Upper lobe of left lung (tissue), 6 donors: Measurements from ENCODE around the gene IFITM10. TPM values are rescaled to one million over a fixed set of nuclear protein-coding genes. Genes with fewer than 3 reads are reported as not detected.

Experiments used
- ATAC-seq, 2 donors: fragments of 200-7000 bp; cut with Tn5 transposase; one replicate each; pipeline ENCODE4 v1.9.1; 2022; ENCODE audit warnings: mild to moderate bottlenecking in 2 of 2, moderate library complexity in 2 of 2; ENCODE audit not compliant: low FRiP score in 2 of 2
- DNase-seq, 2 donors: peaks; one replicate each; pipeline ENCODE4 v3.0.0-alpha.2; 2019 to 2020
- H3K27ac ChIP-seq, 4 donors: fragments of 200-600 bp; sonication (generic); one replicate each; pipeline ENCODE4 v1.5.1; 2016 to 2019
- H3K27me3 ChIP-seq, 4 donors: fragments of 200-600 bp; sonication (generic); one replicate each; pipeline ENCODE4 v1.5.1; 2017 to 2019
- H3K36me3 ChIP-seq, 4 donors: fragments of 200-600 bp; sonication (generic); one replicate each; pipeline ENCODE4 v1.5.1; 2016 to 2019
- H3K4me1 ChIP-seq, 4 donors: fragments of 200-600 bp; sonication (generic); one replicate each; pipeline ENCODE4 v1.5.1; 2018 to 2019
- H3K4me3 ChIP-seq, 4 donors: fragments of 200-600 bp; sonication (generic); one replicate each; pipeline ENCODE4 v1.5.1; 2017 to 2019; ENCODE audit warnings: mild to moderate bottlenecking in 2 of 4, moderate library complexity in 1 of 4
- H3K9me3 ChIP-seq, 4 donors: fragments of 200-600 bp; sonication (generic); one replicate each; pipeline ENCODE4 v1.5.1; 2018 to 2019
- CTCF ChIP-seq, 6 experiments: fragments of 450-650 bp in 4 of 6; fragments of 200-600 bp in 2 of 6; sonication (generic) in 2 of 6; IDR thresholded peaks; one replicate each; pipeline ENCODE4 v1.5.1; 2016 to 2019; ENCODE audit warnings: antibody characterized with exemption in 6 of 6
- EP300 ChIP-seq, 4 donors: sonication (generic); formaldehyde crosslinking; IDR thresholded peaks; one replicate each; pipeline ENCODE4 v1.5.1; 2017; ENCODE audit warnings: antibody characterized with exemption in 4 of 4, control low read depth in 2 of 4
- POLR2A ChIP-seq, 4 donors: fragments of 450-650 bp; IDR thresholded peaks; one replicate each; pipeline ENCODE4 v1.5.1; 2016 to 2017; ENCODE audit warnings: antibody characterized with exemption in 4 of 4, mild to moderate bottlenecking in 2 of 4
- POLR2AphosphoS5 ChIP-seq, 2 donors: sonication (generic); formaldehyde crosslinking; IDR thresholded peaks; one replicate each; pipeline ENCODE4 v1.5.1; 2017; ENCODE audit warnings: antibody characterized with exemption in 2 of 2
- WGBS, 2 donors: methylation state at CpG; one replicate each; pipeline ENCODE4 v1.1.5; 2017 to 2018; 5-methylcytosine and 5-hydroxymethylcytosine counted together
- total RNA-seq, 6 donors: library from RNA; depleted of rRNA in 4 of 6; stranded (reverse); fragments of >200 nt in 4 of 6; gene quantifications; one replicate each; pipeline versions ENCODE4 v1.1.0 to v1.2.1, GENCODE V29; 2016 to 2021
- donor health status: DM: no; HTN: no; CAD: no; lungs with moderate emphysema.
- donor health status: DM: no; HTN: yes; CAD: no; lungs with severe emphysema.

Gene IFITM10
- total RNA-seq, 6 donors from 2014 or later, result 8.7 to 28.3 (median 14.2) TPM

- peak; percentile 11 to 48 for DNase-seq
- 84 to 85% methylated on average over 7 to 19 of the region's 19 CpGs for WGBS, 2 donors
- H3K27ac ChIP-seq, result no peak overlapping the region
- TF ChIP-seq POLR2AphosphoS5 (IDR thresholded peaks at IDR 0.05) (no peak), CTCF (IDR thresholded peaks at IDR 0.05) (no peak), EP300 (IDR thresholded peaks at IDR 0.05) (no peak), POLR2A (IDR thresholded peaks at IDR 0.05) (no peak)
- no peaks in the 10 kb centered on the region for H3K27me3 ChIP-seq
- H3K9me3 ChIP-seq, result no peaks in the 10 kb centered on the region
- H3K36me3 ChIP-seq, result no peaks in the 10 kb centered on the region
- H3K4me3 ChIP-seq, result no peak overlapping the region
- peaks cover 17 to 25% (median 21%) of the 10 kb centered on the region in 4 donors for H3K4me1 ChIP-seq
- ATAC-seq, result no peak
Measured at GRCh38 chr11:1767399-1768140, 17.2 kb upstream of the IFITM10 start.

- no peak overlapping the region for H3K4me3 ChIP-seq
- no peak overlapping the region for H3K27ac ChIP-seq
- no peaks in the 10 kb centered on the region for H3K9me3 ChIP-seq
- H3K4me1 ChIP-seq, result peaks cover 17 to 25% (median 21%) of the 10 kb centered on the region in 4 donors
- DNase-seq (peak; percentile 19 to 64), ATAC-seq (no peak)
- H3K27me3 ChIP-seq, result no peaks in the 10 kb centered on the region
- 89 to 95% methylated on average over 17 to 20 of the region's 22 CpGs for WGBS, 2 donors
- H3K36me3 ChIP-seq, result no peaks in the 10 kb centered on the region
- TF ChIP-seq CTCF (IDR thresholded peaks at IDR 0.05) (no peak), EP300 (IDR thresholded peaks at IDR 0.05) (no peak), POLR2AphosphoS5 (IDR thresholded peaks at IDR 0.05) (no peak), POLR2A (IDR thresholded peaks at IDR 0.05) (no peak)
Measured at GRCh38 chr11:1766719-1767398, 16.5 kb upstream of the IFITM10 start.

GRCh38 chr11:1765871-1766718, 15.7 kb upstream of the IFITM10 start:
- Histone ChIP-seq H3K27me3 (no peaks in the 10 kb centered on the region), H3K9me3 (no peaks in the 10 kb centered on the region), H3K27ac (no peak overlapping the region), H3K36me3 (peaks cover 0 to 3% (median 2%) of the 10 kb centered on the region in 4 donors), H3K4me3 (no peak overlapping the region), H3K4me1 (peaks cover 24 to 31% (median 27%) of the 10 kb centered on the region in 4 donors)
- 89 to 91% methylated on average over 26 to 28 of the region's 28 CpGs for WGBS, 2 donors
- ATAC-seq (no peak), DNase-seq (peak in 1 of 2 donors; percentile 21)
- TF ChIP-seq POLR2A (IDR thresholded peaks at IDR 0.05) (no peak), POLR2AphosphoS5 (IDR thresholded peaks at IDR 0.05) (no peak), EP300 (IDR thresholded peaks at IDR 0.05) (no peak), CTCF (IDR thresholded peaks at IDR 0.05) (no peak)

GRCh38 chr11:1763796-1764661, 13.6 kb upstream of the IFITM10 start, which contains the start of gene CTSD:
Gene CTSD, minus strand, starts transcription at chr11:1763927. Its CDS starts 68 bp downstream, at chr11:1763859.
- H3K27me3 ChIP-seq, result no peaks in the 10 kb centered on the region
- peaks cover 33 to 52% (median 47%) of the 10 kb centered on the region in 4 donors for H3K4me1 ChIP-seq
- peak; percentile 95 to 99 for DNase-seq
- WGBS, 2 donors, result 10 to 19% methylated on average over 3 to 10 of the region's 85 CpGs
- TF ChIP-seq POLR2AphosphoS5 (IDR thresholded peaks at IDR 0.05), result peak; percentile 80
- TF ChIP-seq EP300 (IDR thresholded peaks at IDR 0.05), result no peak
- peak in 3 of 6 experiments; percentile 7 to 26 (median 14) for TF ChIP-seq CTCF (IDR thresholded peaks at IDR 0.05)
- peak in 3 of 4 donors; percentile 29 to 96 (median 50) for TF ChIP-seq POLR2A (IDR thresholded peaks at IDR 0.05)
- H3K36me3 ChIP-seq, result peaks cover 5 to 24% (median 21%) of the 10 kb centered on the region in 4 donors
- H3K9me3 ChIP-seq, result no peaks in the 10 kb centered on the region
- peak within 1 kb of the TSS; percentile 84 to 99 (median 97) for H3K4me3 ChIP-seq
- peak within 1 kb of the TSS; percentile 90 to 97 (median 93) for H3K27ac ChIP-seq
- peak; percentile 82 to 91 for ATAC-seq
